ENCODE data around the gene MYL1. TPM values are rescaled to one million over a fixed set of nuclear protein-coding genes. Genes with fewer than 3 reads are reported as not detected.

The MYL1 gene
- total and polyA plus RNA-seq, 2 of the 4 experiments (the other 2 are of a cell fraction): not detected

- CTCF ChIA-PET: no interaction called here
- no peak overlapping the region for H2BK120ac ChIP-seq (ENCODE audit: low read depth, low read length)
- no TSS peak for BruUV-seq (replicated peaks)
Observed at GRCh38 chr2:210288408-210288807, 26.6 kb downstream of the MYL1 start.

More at GRCh38 chr2:210288408-210288807, 26.6 kb downstream of the MYL1 start:
- Histone ChIP-seq H3K4ac (ENCODE audit: low read depth, low read length) (no peak overlapping the region), H2BK5ac (ENCODE audit: low read depth, low read length, poor library complexity, severe bottlenecking) (no peak overlapping the region), H4K91ac (ENCODE audit: insufficient read depth, low read depth, low read length) (no peak overlapping the region), H3K9me3 (ENCODE audit: control insufficient read depth, insufficient read depth, low read length) (peaks cover 14% of the 10 kb centered on the region), H3K23ac (ENCODE audit: low read depth, low read length) (no peak overlapping the region), H4K20me1 (ENCODE audit: insufficient read depth, low read length) (no peaks in the 10 kb centered on the region), H2AK9ac (replicated peaks; ENCODE audit: low read depth, low read length, poor library complexity) (no peak overlapping the region), H4K8ac (ENCODE audit: low read depth in 2 of 2, low read length in 2 of 2) (no peak overlapping the region), H2BK20ac (ENCODE audit: low read depth, low read length) (no peak overlapping the region), H2AK5ac (ENCODE audit: low read depth, low read length) (no peak overlapping the region), H3K4me1 (ENCODE audit: control insufficient read depth, insufficient read depth, low read length) (no peaks in the 10 kb centered on the region), H3K4me2 (ENCODE audit: low read depth, low read length) (no peak overlapping the region), H3K9me1 (ENCODE audit: insufficient read depth, low read length) (no peaks in the 10 kb centered on the region), H3K14ac (replicated peaks; ENCODE audit: low read depth, low read length) (no peak overlapping the region), H4K5ac (ENCODE audit: low read depth, low read length) (no peak overlapping the region), H3K56ac (ENCODE audit: extremely low read depth, insufficient read depth, low read length) (no peak overlapping the region), H2BK15ac (ENCODE audit: low read depth, low read length) (no peak overlapping the region), H3K27me3 (ENCODE audit: control insufficient read depth, insufficient read depth, low read length) (no peaks in the 10 kb centered on the region), H3K36me3 (ENCODE audit: control insufficient read depth, insufficient read depth, low read length) (no peaks in the 10 kb centered on the region), H3K79me1 (ENCODE audit: low read depth in 1 of 2, low read length in 2 of 2) (no peaks in the 10 kb centered on the region), H3K18ac (ENCODE audit: low read depth, low read length) (no peak overlapping the region), H3K4me3 (ENCODE audit: insufficient read depth, low read depth, low read length) (no peak overlapping the region), H2AFZ (replicated peaks; ENCODE audit: low read length, poor library complexity) (no peak overlapping the region), H3K9ac (ENCODE audit: low read depth, low read length) (no peak overlapping the region), H3K27ac (ENCODE audit: insufficient read depth, low read length) (no peak overlapping the region)
- no peak for ATAC-seq (ENCODE audit: low read depth)
- DNase-seq: no peak
- intact Hi-C loops (cut with micrococcal nuclease) (no loop called here), in situ Hi-C loops (cut with MboI; ENCODE audit: low sequenced_read_pairs) (no loop called here), dilution Hi-C loops (cut with HindIII; ENCODE audit: low sequenced_read_pairs, unreplicated experiment) (no loop called here)
- POLR2A ChIA-PET (ENCODE audit: unreplicated experiment): no interaction called here
- no CpG with 5 or more reads among the region's 2 CpGs for WGBS, 2 experiments (ENCODE audit: extremely low coverage in 2 of 2, insufficient read length in 1 of 2)
- no peak for TF ChIP-seq SMC3 (IDR thresholded peaks at IDR 0.05; ENCODE audit: low read depth, low read length)

All from IMR-90 (cell line).